ENCODE measurements around the gene SPTAN1. TPM values are rescaled to one million over a fixed set of nuclear protein-coding genes. Genes with fewer than 3 reads are reported as not detected.

Gene SPTAN1
- total RNA-seq, 4 donors from 2014 or later: 234 to 464 (median 328) TPM

DNA sequence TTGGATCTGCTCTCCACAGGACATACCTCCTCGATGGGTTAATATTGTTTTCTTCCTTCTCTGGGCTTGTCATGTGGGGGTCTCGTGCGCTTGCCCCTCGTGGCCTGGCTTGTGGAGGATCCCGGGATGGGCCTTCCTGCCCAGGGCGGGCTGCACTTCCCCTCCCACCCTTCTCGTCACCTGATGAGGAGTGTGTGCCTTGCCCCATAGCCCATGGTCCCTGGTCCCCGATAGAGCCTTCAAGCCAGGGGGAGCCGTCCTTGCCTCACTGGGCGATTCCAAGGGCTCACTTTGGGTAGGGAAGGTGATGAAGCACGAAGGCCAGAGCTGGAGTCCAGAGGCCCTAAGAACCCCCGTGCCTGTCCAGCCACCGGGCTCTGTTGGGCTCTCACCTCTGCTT lies 75.5 kb downstream of the SPTAN1 start:
- in situ Hi-C loops (cut with MboI; ENCODE audit: low pct_ligation_motif_present in 1 of 4, low pct_unique_long_range_greater_than_20kb in 1 of 4, low sequenced_read_pairs in 3 of 4) (no loop called here), intact Hi-C loops (cut with DNase I; ENCODE audit: low total_unique reads) (no loop called here)
- TF ChIP-seq POLR2A (IDR thresholded peaks at IDR 0.05) (no peak), EP300 (IDR thresholded peaks at IDR 0.05; ENCODE audit: low read depth) (no peak), POLR2AphosphoS5 (IDR thresholded peaks at IDR 0.05) (no peak)
- TF ChIP-seq, protein P1, sequence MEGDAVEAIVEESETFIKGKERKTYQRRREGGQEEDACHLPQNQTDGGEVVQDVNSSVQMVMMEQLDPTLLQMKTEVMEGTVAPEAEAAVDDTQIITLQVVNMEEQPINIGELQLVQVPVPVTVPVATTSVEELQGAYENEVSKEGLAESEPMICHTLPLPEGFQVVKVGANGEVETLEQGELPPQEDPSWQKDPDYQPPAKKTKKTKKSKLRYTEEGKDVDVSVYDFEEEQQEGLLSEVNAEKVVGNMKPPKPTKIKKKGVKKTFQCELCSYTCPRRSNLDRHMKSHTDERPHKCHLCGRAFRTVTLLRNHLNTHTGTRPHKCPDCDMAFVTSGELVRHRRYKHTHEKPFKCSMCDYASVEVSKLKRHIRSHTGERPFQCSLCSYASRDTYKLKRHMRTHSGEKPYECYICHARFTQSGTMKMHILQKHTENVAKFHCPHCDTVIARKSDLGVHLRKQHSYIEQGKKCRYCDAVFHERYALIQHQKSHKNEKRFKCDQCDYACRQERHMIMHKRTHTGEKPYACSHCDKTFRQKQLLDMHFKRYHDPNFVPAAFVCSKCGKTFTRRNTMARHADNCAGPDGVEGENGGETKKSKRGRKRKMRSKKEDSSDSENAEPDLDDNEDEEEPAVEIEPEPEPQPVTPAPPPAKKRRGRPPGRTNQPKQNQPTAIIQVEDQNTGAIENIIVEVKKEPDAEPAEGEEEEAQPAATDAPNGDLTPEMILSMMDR (IDR thresholded peaks at IDR 0.05): no peak
- no peak overlapping the region for H3K27ac ChIP-seq
- 91% methylated on average over 13 of the region's 13 CpGs; no CpG with 5 or more reads in 1 of the 2 donors for WGBS, 2 donors (ENCODE audit: low coverage in 1 of 2)
- H3K4me1 ChIP-seq: peaks cover 0 to 9% (median 4%) of the 10 kb centered on the region in 4 donors
- H3K27me3 ChIP-seq: no peaks in the 10 kb centered on the region
- H3K36me3 ChIP-seq: peaks cover 0 to 60% (median 31%) of the 10 kb centered on the region in 4 donors
- no peaks in the 10 kb centered on the region for H3K9me3 ChIP-seq
- H3K4me3 ChIP-seq: no peak overlapping the region
- DNase-seq: no peak

DNA sequence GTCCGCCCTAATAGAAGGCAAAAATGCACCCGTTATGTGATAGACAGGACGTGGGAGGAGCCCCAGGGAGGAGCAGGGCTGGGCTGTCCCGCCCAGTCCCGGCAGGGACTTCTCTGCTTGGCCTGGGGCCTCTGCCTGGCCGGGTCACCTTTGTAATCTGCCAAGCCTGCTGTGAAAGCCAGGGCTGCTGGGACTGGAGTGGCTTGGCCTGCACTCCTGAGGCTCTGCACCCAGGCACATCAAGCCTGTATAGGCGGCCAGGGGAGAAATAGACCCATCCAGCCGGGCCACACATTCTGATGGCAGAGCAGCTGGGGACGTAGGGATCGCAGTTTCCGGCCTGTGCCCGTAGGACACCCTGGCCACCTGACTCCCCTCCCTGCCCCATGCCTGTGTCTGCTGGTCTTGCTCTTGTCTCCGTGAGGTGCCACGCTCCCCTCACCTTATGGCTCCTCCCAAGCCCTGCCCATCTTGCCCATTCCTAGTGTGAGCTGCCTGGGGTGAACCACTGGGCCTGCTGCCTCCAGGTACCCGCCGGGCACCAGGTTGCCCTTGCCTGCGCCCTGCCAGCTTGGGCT lies 76.2 kb downstream of the SPTAN1 start:
- H3K27ac ChIP-seq: no peak overlapping the region
- peaks cover 0 to 61% (median 35%) of the 10 kb centered on the region in 4 donors for H3K36me3 ChIP-seq
- TF ChIP-seq EP300 (IDR thresholded peaks at IDR 0.05; ENCODE audit: low read depth) (no peak), POLR2A (IDR thresholded peaks at IDR 0.05) (no peak), POLR2AphosphoS5 (IDR thresholded peaks at IDR 0.05) (no peak)
- TF ChIP-seq, protein P1 (IDR thresholded peaks at IDR 0.05): no peak
- H3K4me1 ChIP-seq: peaks cover 0 to 9% (median 4%) of the 10 kb centered on the region in 4 donors
- in situ Hi-C loops (cut with MboI; ENCODE audit: low pct_ligation_motif_present in 1 of 4, low pct_unique_long_range_greater_than_20kb in 1 of 4, low sequenced_read_pairs in 3 of 4): no loop called here
- no peaks in the 10 kb centered on the region for H3K27me3 ChIP-seq
- no peaks in the 10 kb centered on the region for H3K9me3 ChIP-seq
- no peak overlapping the region for H3K4me3 ChIP-seq
- WGBS, 2 donors (ENCODE audit: low coverage in 1 of 2): 68 to 100% methylated on average over 3 to 17 of the region's 17 CpGs
- intact Hi-C loops (cut with DNase I; ENCODE audit: low total_unique reads): no loop called here
- peak; percentile 22 for DNase-seq

DNA sequence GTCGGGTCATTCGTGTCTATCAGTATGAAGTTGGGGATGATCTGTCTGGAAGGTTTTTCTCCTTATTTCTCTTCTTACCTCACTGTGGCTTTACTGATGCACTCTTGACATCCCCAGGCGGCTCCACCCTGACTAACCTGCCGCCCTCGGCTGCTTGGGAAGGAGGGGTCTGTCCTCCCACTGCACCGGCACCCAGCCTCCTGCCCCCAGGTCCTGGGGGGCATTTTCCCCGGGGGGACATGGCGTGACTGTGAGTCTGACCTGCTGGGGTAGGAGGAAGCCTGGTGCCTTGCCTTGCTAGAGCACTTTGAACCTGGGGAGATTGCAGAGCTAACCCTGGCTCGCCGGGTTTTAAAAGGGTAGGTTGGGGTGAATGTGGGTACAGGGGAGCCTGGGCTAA lies 76.7 kb downstream of the SPTAN1 start:
- intact Hi-C loops (cut with DNase I; ENCODE audit: low total_unique reads): no loop called here
- Histone ChIP-seq H3K36me3 (peaks cover 0 to 60% (median 36%) of the 10 kb centered on the region in 4 donors), H3K4me1 (peaks cover 0 to 9% (median 4%) of the 10 kb centered on the region in 4 donors), H3K9me3 (no peaks in the 10 kb centered on the region), H3K27me3 (no peaks in the 10 kb centered on the region), H3K27ac (no peak overlapping the region), H3K4me3 (no peak overlapping the region)
- no peak for TF ChIP-seq EP300 (IDR thresholded peaks at IDR 0.05; ENCODE audit: low read depth)
- TF ChIP-seq, protein P1 (IDR thresholded peaks at IDR 0.05): no peak
- no peak for TF ChIP-seq POLR2A (IDR thresholded peaks at IDR 0.05)
- TF ChIP-seq POLR2AphosphoS5 (IDR thresholded peaks at IDR 0.05): no peak
- in situ Hi-C loops (cut with MboI; ENCODE audit: low pct_ligation_motif_present in 1 of 4, low pct_unique_long_range_greater_than_20kb in 1 of 4, low sequenced_read_pairs in 3 of 4): no loop called here
- 90% methylated on average over 10 of the region's 10 CpGs; no CpG with 5 or more reads in 1 of the 2 donors for WGBS, 2 donors (ENCODE audit: low coverage in 1 of 2)
- DNase-seq: no peak

DNA sequence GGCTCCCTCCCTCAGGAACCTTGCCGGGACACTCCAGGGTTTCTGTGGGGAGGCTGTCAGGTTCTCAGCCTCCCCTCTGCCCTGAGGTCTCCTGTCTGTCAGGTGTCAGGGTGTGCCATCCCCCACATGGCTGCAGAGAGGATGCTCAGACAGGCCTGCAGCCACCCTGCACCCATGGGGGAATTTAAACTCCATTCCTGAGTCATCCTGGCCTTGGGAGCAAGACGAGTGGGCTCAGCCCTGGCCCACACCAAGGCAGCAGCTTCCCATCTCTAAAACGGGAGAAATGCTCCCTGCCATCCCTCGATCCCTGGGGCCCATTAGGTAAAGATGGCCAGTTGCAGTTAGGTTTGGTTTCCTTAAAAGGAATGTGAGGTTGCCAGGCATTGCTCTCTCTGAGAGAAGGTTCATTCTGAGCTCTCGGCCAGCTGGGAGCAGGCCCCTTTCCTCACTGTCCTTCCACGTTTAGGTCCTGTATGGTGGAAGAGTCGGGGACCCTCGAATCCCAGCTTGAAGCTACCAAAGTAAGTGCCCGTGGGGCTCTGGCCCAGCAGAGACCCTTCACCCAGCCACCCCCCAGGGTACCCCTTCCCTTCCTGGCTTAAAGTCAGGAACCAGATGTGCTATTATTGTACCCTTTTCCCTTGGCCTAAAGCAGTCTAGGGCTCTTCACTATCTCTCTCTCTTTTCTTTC lies 77.6 kb downstream of the SPTAN1 start:
- DNase-seq: no peak
- Histone ChIP-seq H3K27me3 (no peaks in the 10 kb centered on the region), H3K27ac (no peak overlapping the region), H3K9me3 (no peaks in the 10 kb centered on the region), H3K4me3 (no peak overlapping the region), H3K4me1 (peaks cover 4 to 17% (median 11%) of the 10 kb centered on the region in 4 donors), H3K36me3 (peaks cover 0 to 54% (median 32%) of the 10 kb centered on the region in 4 donors)
- in situ Hi-C loops (cut with MboI; ENCODE audit: low pct_ligation_motif_present in 1 of 4, low pct_unique_long_range_greater_than_20kb in 1 of 4, low sequenced_read_pairs in 3 of 4) (no loop called here), intact Hi-C loops (cut with DNase I; ENCODE audit: low total_unique reads) (no loop called here)
- TF ChIP-seq, protein P1 (IDR thresholded peaks at IDR 0.05): no peak
- no peak for TF ChIP-seq POLR2AphosphoS5 (IDR thresholded peaks at IDR 0.05)
- no peak for TF ChIP-seq POLR2A (IDR thresholded peaks at IDR 0.05)
- no peak for TF ChIP-seq EP300 (IDR thresholded peaks at IDR 0.05; ENCODE audit: low read depth)
- 67 to 79% methylated on average over 1 to 9 of the region's 9 CpGs for whole genome bisulfite sequencing, 2 donors (ENCODE audit: low coverage in 1 of 2)
